HepG2 (cell line): ENCODE data around the gene DLX5. TPM values are rescaled to one million over a fixed set of nuclear protein-coding genes. Genes with fewer than 3 reads are reported as not detected.

Experiments used
- ATAC-seq: fragments of 200-7000 bp; cut with Tn5 transposase; 3 replicates; pipeline ENCODE4 v1.9.1; 2020; ENCODE audit warnings: mild to moderate bottlenecking, moderate library complexity
- BruUV-seq: library from RNA; stranded (reverse); fragments of 400-500 nt; replicated peaks from 2 replicates; lab custom pipeline; 2021; lab: Mats Ljungman, UMichigan
- CTCF ChIA-PET: fragments of 300-600 bp; formaldehyde crosslinking; extraction: SDS; loops from one replicate; lab custom pipeline; 2021; ENCODE audit warnings: low total read pairs, inconsistent platforms, low intra/inter-chr PET ratio; lab: Yijun Ruan, JAX
- POLR2A ChIA-PET: fragments of 350-600 bp; sonication (Branson Sonifier 250); formaldehyde crosslinking; loops from one replicate; lab custom pipeline; 2020; ENCODE audit warnings: antibody characterized with exemption, inconsistent platforms; lab: Yijun Ruan, JAX
- DNase-seq: peaks from one replicate; pipeline ENCODE4 v3.0.0-alpha.2; 2015; ENCODE audit warnings: low spot score
- FAIRE-seq: peaks from 3 replicates; lab custom pipeline; 2011; peaks lifted over from hg19 to GRCh38; lab: Jason Lieb, UNC
- H2AFZ ChIP-seq: one replicate; pipeline ENCODE4 v1.6.1; 2011; ENCODE audit warnings: low read length, inconsistent platforms
- H3K27ac ChIP-seq: fragments of 300-600 bp; 3 replicates; pipeline ENCODE4 v1.8.0; 2011; ENCODE audit warnings: mixed run types, mild to moderate bottlenecking, mixed read lengths, low read length, inconsistent platforms; ENCODE audit not compliant: insufficient read depth; ENCODE audit errors: extremely low read length
- H3K27me3 ChIP-seq, 2 experiments: fragments of 200-600 bp in 1 of 2; 2 replicates in 1 of 2; 3 replicates in 1 of 2; pipeline versions ENCODE4 v1.6.0 to v1.8.0; 2011; ENCODE audit warnings: low read length in 2 of 2, mild to moderate bottlenecking in 2 of 2, moderate library complexity in 2 of 2, inconsistent platforms in 1 of 2; ENCODE audit not compliant: insufficient read depth in 2 of 2, control insufficient read depth in 1 of 2
- H3K36me3 ChIP-seq, 2 experiments: fragments of 200-600 bp in 1 of 2; replicated peaks in 1 of 2; 2 replicates in 1 of 2; 3 replicates in 1 of 2; pipeline versions ENCODE4 v1.5.1 to v1.8.0; 2011; ENCODE audit warnings: low read length in 2 of 2, inconsistent platforms in 1 of 2; ENCODE audit not compliant: insufficient read depth in 2 of 2, control insufficient read depth in 1 of 2
- H3K4me1 ChIP-seq: 2 replicates; pipeline ENCODE4 v1.5.1; 2012; ENCODE audit warnings: low read length, inconsistent platforms; ENCODE audit not compliant: insufficient read depth
- H3K4me2 ChIP-seq: 2 replicates; pipeline ENCODE4 v1.6.0; 2011; ENCODE audit warnings: low read depth, low read length, inconsistent platforms
- H3K4me3 ChIP-seq, 3 experiments: fragments of 200-600 bp in 1 of 3; sonication (generic), shearing (Covaris generic) in 1 of 3; replicated peaks in 1 of 3; 2 replicates each; pipeline ENCODE4 v1.5.1; 2011 to 2016; ENCODE audit warnings: low read length in 3 of 3, inconsistent platforms in 2 of 3, low read depth in 2 of 3, mild to moderate bottlenecking in 2 of 3, control low read depth in 1 of 3, mixed read lengths in 1 of 3; ENCODE audit not compliant: insufficient read depth in 1 of 3
- H3K79me2 ChIP-seq: one replicate; pipeline ENCODE4 v1.6.1; 2011; ENCODE audit warnings: low read length, inconsistent platforms; ENCODE audit not compliant: insufficient read depth
- H3K9ac ChIP-seq: 2 replicates; pipeline ENCODE4 v1.6.0; 2011; ENCODE audit warnings: mild to moderate bottlenecking, low read depth, low read length, inconsistent platforms; ENCODE audit not compliant: insufficient read depth
- H3K9me3 ChIP-seq: 2 replicates; pipeline ENCODE4 v1.5.1; 2012; ENCODE audit warnings: mild to moderate bottlenecking, low read length
- H4K20me1 ChIP-seq: 2 replicates; pipeline ENCODE4 v1.6.0; 2011; ENCODE audit warnings: inconsistent platforms, mild to moderate bottlenecking, low read length, moderate library complexity; ENCODE audit not compliant: insufficient read depth
- FOXA3 ChIP-seq: IDR thresholded peaks from 2 replicates; pipeline ENCODE4 v1.6.1; 2016; ENCODE audit warnings: missing genetic modification reagents, missing compliant biosample characterization
- GABPB1 ChIP-seq: IDR thresholded peaks from 2 replicates; pipeline ENCODE4 v1.6.1; 2016; ENCODE audit warnings: mild to moderate bottlenecking, missing genetic modification reagents, moderate library complexity, missing compliant biosample characterization
- HNRNPLL ChIP-seq: fragments of 200-400 bp; formaldehyde crosslinking; IDR thresholded peaks from 2 replicates; pipeline ENCODE4 v1.6.1; 2017; ENCODE audit warnings: mild to moderate bottlenecking, low read depth, low read length; ENCODE audit not compliant: poor library complexity, severe bottlenecking
- LCORL ChIP-seq, 2 experiments: fragments of 450-650 bp in 1 of 2; sonication (generic) in 1 of 2; formaldehyde crosslinking in 1 of 2; IDR thresholded peaks; 2 replicates each; pipeline versions ENCODE4 v1.5.0 to v1.6.1; 2017 to 2020; ENCODE audit warnings: antibody characterized with exemption in 1 of 2, missing genetic modification reagents in 1 of 2
- MATR3 ChIP-seq: sonication (generic); formaldehyde crosslinking; IDR thresholded peaks from 2 replicates; pipeline ENCODE4 v1.4.0; 2020; ENCODE audit warnings: missing genetic modification reagents
- NAIF1 ChIP-seq: sonication (generic); formaldehyde crosslinking; IDR thresholded peaks from 2 replicates; pipeline ENCODE4 v1.5.0; 2020; ENCODE audit warnings: mild to moderate bottlenecking, missing genetic modification reagents, borderline replicate concordance
- NCOA1 ChIP-seq: sonication (generic); formaldehyde crosslinking; IDR thresholded peaks from 2 replicates; pipeline ENCODE4 v1.9.0; 2021; ENCODE audit warnings: missing genetic modification reagents
- NKX3-1 ChIP-seq: sonication (generic); formaldehyde crosslinking; IDR thresholded peaks from 2 replicates; pipeline ENCODE4 v1.5.0; 2020; ENCODE audit warnings: missing genetic modification reagents
- RFXANK ChIP-seq: IDR thresholded peaks from 2 replicates; pipeline ENCODE4 v1.6.1; 2016
- SOX13 ChIP-seq, 3 experiments: fragments of 450-650 bp in 1 of 3; sonication (generic) in 1 of 3; formaldehyde crosslinking in 1 of 3; IDR thresholded peaks in 2 of 3; conservative IDR thresholded peaks in 1 of 3; 2 replicates each; pipeline versions ENCODE4 v1.5.0 to v1.6.1; 2016 to 2020; ENCODE audit warnings: antibody characterized with exemption in 1 of 3, mild to moderate bottlenecking in 1 of 3, missing compliant biosample characterization in 1 of 3, missing genetic modification reagents in 1 of 3, moderate library complexity in 1 of 3
- TSC22D2 ChIP-seq: sonication (generic); formaldehyde crosslinking; IDR thresholded peaks from 2 replicates; pipeline ENCODE4 v1.5.1; 2020; ENCODE audit warnings: missing genetic modification reagents, mild to moderate bottlenecking, borderline replicate concordance
- ZFY ChIP-seq: sonication (generic); formaldehyde crosslinking; IDR thresholded peaks from 2 replicates; pipeline ENCODE4 v1.4.0; 2020; ENCODE audit warnings: missing genetic modification reagents
- ZMYM4 ChIP-seq: sonication (generic); formaldehyde crosslinking; IDR thresholded peaks from 2 replicates; pipeline ENCODE4 v1.8.1; 2023; ENCODE audit warnings: mild to moderate bottlenecking, missing genetic modification reagents
- ZNF335 ChIP-seq: sonication (generic); formaldehyde crosslinking; IDR thresholded peaks from 2 replicates; pipeline ENCODE4 v1.4.0; 2020; ENCODE audit warnings: missing genetic modification reagents
- WGBS: methylation state at CpG from one replicate; pipeline ENCODE4 v1.1.6; 2017; ENCODE audit warnings: low lambda C conversion rate; 5-methylcytosine and 5-hydroxymethylcytosine counted together
- in situ Hi-C: cut with HindIII; loops from 2 replicates; pipeline ENCODE4 v1.10.0; 2017; ENCODE audit warnings: low pct_unique_long_range_greater_than_20kb; ENCODE audit not compliant: extremely low pct_ligation_motif_present
- intact Hi-C: fragments of 100-400 bp; cut with micrococcal nuclease; formaldehyde crosslinking; loops from one replicate; pipeline ENCODE4 v1.10.0; 2022; ENCODE audit not compliant: unreplicated experiment
- polyA plus RNA-seq, 8 experiments: library from polyadenylated mRNA; depleted of rRNA in 3 of 8; stranded (reverse) in 7 of 8; unstranded in 1 of 8; fragments of >200 nt; fragmentation: Illumina TruSeq in 4 of 8; extraction: Trizol in 4 of 8; gene quantifications; 2 replicates each; pipeline versions ENCODE4 v1.2.1 to v1.2.3, GENCODE V29; 2011 to 2016; ENCODE audit warnings: low read depth in 4 of 8, missing spikeins in 1 of 8, mixed read lengths in 1 of 8; ENCODE audit not compliant: insufficient read depth in 1 of 8
- total RNA-seq, 5 experiments: library from RNA; depleted of rRNA; stranded (reverse); fragments of >200 nt; fragmentation: Illumina TruSeq; extraction: Trizol; gene quantifications; 2 replicates each; pipeline ENCODE4 v1.2.3, GENCODE V29; 2016; ENCODE audit warnings: low read depth in 1 of 5
- TF ChIP-seq, protein P1 (sequence below): sonication (generic); formaldehyde crosslinking; IDR thresholded peaks from 2 replicates; pipeline ENCODE4 v1.4.0; 2020; ENCODE audit warnings: missing genetic modification reagents, borderline replicate concordance
- TF ChIP-seq, protein P2 (sequence below), 2 experiments: sonication (generic) in 1 of 2; formaldehyde crosslinking in 1 of 2; IDR thresholded peaks; 2 replicates each; pipeline versions ENCODE4 v1.4.0 to v1.6.1; 2018 to 2020; ENCODE audit warnings: missing genetic modification reagents in 2 of 2, borderline replicate concordance in 1 of 2, low read depth in 1 of 2, mild to moderate bottlenecking in 1 of 2, missing biosample characterization in 1 of 2
- TF ChIP-seq, protein P3 (sequence below): sonication (generic); formaldehyde crosslinking; IDR thresholded peaks from 2 replicates; pipeline ENCODE4 v1.4.0; 2020; ENCODE audit warnings: mild to moderate bottlenecking, missing genetic modification reagents, borderline replicate concordance

Gene DLX5
- total and polyA plus RNA-seq, 2 of the 13 experiments (the other 11 are each of a cell fraction or from before 2014, with no cell fraction given): not detected

DNA sequence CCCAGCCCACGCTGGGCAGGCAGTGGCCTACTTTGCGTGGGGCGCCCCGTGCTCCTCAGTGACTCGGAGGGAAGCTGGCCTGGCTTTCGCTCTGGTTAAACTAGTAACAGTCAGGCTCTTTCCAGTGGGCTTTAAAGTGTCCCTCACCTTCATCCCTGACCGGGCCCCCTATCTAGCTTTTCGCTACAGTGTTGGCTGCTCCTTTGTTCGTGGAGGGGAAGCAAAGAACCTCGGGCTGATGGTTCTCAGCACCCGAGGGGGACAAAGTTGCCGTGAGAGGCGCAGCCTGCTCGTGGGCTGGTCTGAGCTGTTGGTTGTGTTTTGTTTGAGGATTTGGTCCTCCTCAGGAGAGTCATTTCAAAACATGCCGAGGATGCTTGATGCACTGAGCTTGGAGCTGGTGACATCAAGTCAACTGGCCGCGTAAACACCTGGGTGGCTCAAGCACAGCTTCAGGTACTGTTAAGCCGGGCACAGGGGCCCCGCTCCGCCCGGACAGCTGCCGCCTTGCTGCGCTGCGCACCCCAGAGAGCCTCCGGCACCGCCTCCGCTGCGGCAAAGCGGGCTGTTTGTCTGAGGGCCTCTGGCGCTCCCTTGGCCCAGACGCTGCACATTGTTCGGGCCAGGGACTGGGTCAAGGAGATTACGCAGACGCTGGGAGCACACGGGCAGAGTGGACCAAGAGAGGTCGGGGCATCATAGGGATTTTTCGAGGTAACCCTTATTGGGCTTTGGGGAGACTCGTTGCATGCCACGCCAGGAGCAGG, 17.6 kb downstream of the DLX5 start:
- in situ Hi-C loops: loop anchor here (25.0 kb wide), 1 partner anchor 695 kb away; the partner anchor contains the start of gene SLC25A13
- Histone ChIP-seq H3K4me2 (peak overlapping the region; percentile 90), H3K79me2 (peaks cover 9% of the 10 kb centered on the region), H3K4me3 (peak overlapping the region; percentile 71 to 79 (median 78)), H2AFZ (no peak overlapping the region), H3K27me3 (no peaks in the 10 kb centered on the region; a peak in 1 of 5 replicates), H4K20me1 (no peaks in the 10 kb centered on the region), H3K4me1 (peaks cover 35% of the 10 kb centered on the region), H3K36me3 (peaks cover 8% of the 10 kb centered on the region in 2 experiments), H3K9ac (peak overlapping the region; percentile 86), H3K9me3 (no peaks in the 10 kb centered on the region), H3K27ac (peak overlapping the region; percentile 90)
- no peak for FAIRE-seq
- BruUV-seq: no TSS peak
- 30% methylated on average over 19 of the region's 39 CpGs for WGBS
- ChIA-PET CTCF (no interaction called here), POLR2A (interaction anchor here (0.6 to 4.8 kb wide), 13 partner anchors 10 to 865 kb away, joined by 3 to 163 read pairs (median 8); partner anchors contain the start of genes ASNS, DLX5 and SDHAF3)
- DNase-seq: no peak
- intact Hi-C loops: loop anchor here (1.0 to 10.0 kb wide), 6 partner anchors 9 to 930 kb away; partner anchors contain the start of gene SLC25A13
- peak; percentile 27 for ATAC-seq
- TF ChIP-seq MATR3 (CRISPR knock-in tag): no peak
- TF ChIP-seq NAIF1 (CRISPR knock-in tag): no peak
- no peak for TF ChIP-seq LCORL (IDR thresholded peaks at IDR 0.05)
- TF ChIP-seq LCORL (CRISPR knock-in tag; IDR thresholded peaks at IDR 0.05): no peak
- no peak; the same call in 1 of the 2 replicates for TF ChIP-seq GABPB1 (CRISPR knock-in tag)
- peak; percentile 80 for TF ChIP-seq HNRNPLL
- TF ChIP-seq, protein P1, sequence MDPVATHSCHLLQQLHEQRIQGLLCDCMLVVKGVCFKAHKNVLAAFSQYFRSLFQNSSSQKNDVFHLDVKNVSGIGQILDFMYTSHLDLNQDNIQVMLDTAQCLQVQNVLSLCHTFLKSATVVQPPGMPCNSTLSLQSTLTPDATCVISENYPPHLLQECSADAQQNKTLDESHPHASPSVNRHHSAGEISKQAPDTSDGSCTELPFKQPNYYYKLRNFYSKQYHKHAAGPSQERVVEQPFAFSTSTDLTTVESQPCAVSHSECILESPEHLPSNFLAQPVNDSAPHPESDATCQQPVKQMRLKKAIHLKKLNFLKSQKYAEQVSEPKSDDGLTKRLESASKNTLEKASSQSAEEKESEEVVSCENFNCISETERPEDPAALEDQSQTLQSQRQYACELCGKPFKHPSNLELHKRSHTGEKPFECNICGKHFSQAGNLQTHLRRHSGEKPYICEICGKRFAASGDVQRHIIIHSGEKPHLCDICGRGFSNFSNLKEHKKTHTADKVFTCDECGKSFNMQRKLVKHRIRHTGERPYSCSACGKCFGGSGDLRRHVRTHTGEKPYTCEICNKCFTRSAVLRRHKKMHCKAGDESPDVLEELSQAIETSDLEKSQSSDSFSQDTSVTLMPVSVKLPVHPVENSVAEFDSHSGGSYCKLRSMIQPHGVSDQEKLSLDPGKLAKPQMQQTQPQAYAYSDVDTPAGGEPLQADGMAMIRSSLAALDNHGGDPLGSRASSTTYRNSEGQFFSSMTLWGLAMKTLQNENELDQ: no peak
- 0 out of 2 replicates have a peak, but pooled peaks have one; percentile 44 for TF ChIP-seq ZFY (CRISPR knock-in tag)
- no peak for TF ChIP-seq SOX13 (IDR thresholded peaks at IDR 0.05)
- TF ChIP-seq SOX13 (CRISPR knock-in tag; conservative IDR thresholded peaks at IDR 0.05 in 1 of 2, IDR thresholded peaks at IDR 0.05 in 1 of 2): no peak
- TF ChIP-seq NKX3-1 (CRISPR knock-in tag): no peak
- TF ChIP-seq, protein P2, sequence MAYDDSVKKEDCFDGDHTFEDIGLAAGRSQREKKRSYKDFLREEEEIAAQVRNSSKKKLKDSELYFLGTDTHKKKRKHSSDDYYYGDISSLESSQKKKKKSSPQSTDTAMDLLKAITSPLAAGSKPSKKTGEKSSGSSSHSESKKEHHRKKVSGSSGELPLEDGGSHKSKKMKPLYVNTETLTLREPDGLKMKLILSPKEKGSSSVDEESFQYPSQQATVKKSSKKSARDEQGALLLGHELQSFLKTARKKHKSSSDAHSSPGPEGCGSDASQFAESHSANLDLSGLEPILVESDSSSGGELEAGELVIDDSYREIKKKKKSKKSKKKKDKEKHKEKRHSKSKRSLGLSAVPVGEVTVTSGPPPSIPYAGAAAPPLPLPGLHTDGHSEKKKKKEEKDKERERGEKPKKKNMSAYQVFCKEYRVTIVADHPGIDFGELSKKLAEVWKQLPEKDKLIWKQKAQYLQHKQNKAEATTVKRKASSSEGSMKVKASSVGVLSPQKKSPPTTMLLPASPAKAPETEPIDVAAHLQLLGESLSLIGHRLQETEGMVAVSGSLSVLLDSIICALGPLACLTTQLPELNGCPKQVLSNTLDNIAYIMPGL (CRISPR knock-in tag; IDR thresholded peaks at IDR 0.05; ENCODE audit: borderline replicate concordance in 1 of 2, low read depth in 1 of 2): peak in 1 of 2 experiments; percentile 47; a peak in 1 of 4 replicates
- TF ChIP-seq NCOA1: no peak
- no peak for TF ChIP-seq ZNF335 (CRISPR knock-in tag)
- TF ChIP-seq ZMYM4: no peak
- TF ChIP-seq FOXA3: no peak
- TF ChIP-seq, protein P3, sequence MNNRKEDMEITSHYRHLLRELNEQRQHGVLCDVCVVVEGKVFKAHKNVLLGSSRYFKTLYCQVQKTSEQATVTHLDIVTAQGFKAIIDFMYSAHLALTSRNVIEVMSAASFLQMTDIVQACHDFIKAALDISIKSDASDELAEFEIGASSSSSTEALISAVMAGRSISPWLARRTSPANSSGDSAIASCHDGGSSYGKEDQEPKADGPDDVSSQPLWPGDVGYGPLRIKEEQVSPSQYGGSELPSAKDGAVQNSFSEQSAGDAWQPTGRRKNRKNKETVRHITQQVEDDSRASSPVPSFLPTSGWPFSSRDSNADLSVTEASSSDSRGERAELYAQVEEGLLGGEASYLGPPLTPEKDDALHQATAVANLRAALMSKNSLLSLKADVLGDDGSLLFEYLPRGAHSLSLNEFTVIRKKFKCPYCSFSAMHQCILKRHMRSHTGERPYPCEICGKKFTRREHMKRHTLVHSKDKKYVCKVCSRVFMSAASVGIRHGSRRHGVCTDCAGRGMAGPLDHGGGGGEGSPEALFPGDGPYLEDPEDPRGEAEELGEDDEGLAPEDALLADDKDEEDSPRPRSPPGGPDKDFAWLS (CRISPR knock-in tag): no peak
- no peak for TF ChIP-seq TSC22D2 (CRISPR knock-in tag)
- no peak for TF ChIP-seq RFXANK (CRISPR knock-in tag)
